NB4 (cell line): ENCODE results near the gene ANO10.

Source experiments
- CTCF ChIP-seq: IDR thresholded peaks from one replicate; pipeline ENCODE4 v1.5.1; 2012; ENCODE audit warnings: low read depth, low read length
- MYC ChIP-seq: IDR thresholded peaks from 2 replicates; pipeline ENCODE4 v1.6.1; 2011; ENCODE audit warnings: low read depth, low read length
- POLR2A ChIP-seq: IDR thresholded peaks from 2 replicates; pipeline ENCODE4 v1.6.1; 2011; ENCODE audit warnings: mild to moderate bottlenecking; ENCODE audit not compliant: insufficient read length; ENCODE audit errors: extremely low read depth
- TF ChIP-seq, protein P1 (sequence below): IDR thresholded peaks from 2 replicates; pipeline ENCODE4 v1.6.1; 2011; ENCODE audit warnings: low read depth, low read length

GRCh38 chr3:43503067-43503728 lies 118.6 kb downstream of the ANO10 start:
- TF ChIP-seq CTCF: no peak
- no peak for TF ChIP-seq POLR2A
- TF ChIP-seq, protein P1, sequence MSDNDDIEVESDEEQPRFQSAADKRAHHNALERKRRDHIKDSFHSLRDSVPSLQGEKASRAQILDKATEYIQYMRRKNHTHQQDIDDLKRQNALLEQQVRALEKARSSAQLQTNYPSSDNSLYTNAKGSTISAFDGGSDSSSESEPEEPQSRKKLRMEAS: no peak
- no peak for TF ChIP-seq MYC
